ENCODE measurements around the gene DYNC1I2.
"Not testable (repeated sequence)": the region's sequence is repeated elsewhere in the genome, so short reads cannot be mapped to it uniquely, and the experiment has no call there.

DYNC1I2 gene

GRCh38 chr2:171741189-171741588 is 53.9 kb downstream of the DYNC1I2 start:
- DNase-seq: no peak
- Histone ChIP-seq H3K36me3 (ENCODE audit: control insufficient read depth, insufficient read depth, low read length) (peaks cover 35% of the 10 kb centered on the region), H3K27ac (ENCODE audit: insufficient read depth, low read length, poor library complexity, severe bottlenecking) (no peak overlapping the region)

GRCh38 chr2:171742760-171743159 is 55.5 kb downstream of the DYNC1I2 start:
- Histone ChIP-seq H3K36me3 (ENCODE audit: control insufficient read depth, insufficient read depth, low read length) (peaks cover 30% of the 10 kb centered on the region), H3K4me3 (ENCODE audit: insufficient read depth, low read depth, low read length, poor library complexity, severe bottlenecking) (no peak overlapping the region), H3K9me3 (ENCODE audit: control insufficient read depth, low read length) (no peaks in the 10 kb centered on the region), H3K4me1 (ENCODE audit: control insufficient read depth, insufficient read depth, low read length, poor library complexity, severe bottlenecking) (no peaks in the 10 kb centered on the region), H3K27ac (ENCODE audit: insufficient read depth, low read length, poor library complexity, severe bottlenecking) (no peak overlapping the region), H3K27me3 (replicated peaks; ENCODE audit: control insufficient read depth, insufficient read depth, low read length, poor library complexity, severe bottlenecking) (no peaks in the 10 kb centered on the region)
- no peak for DNase-seq

More at GRCh38 chr2:171741189-171741588, 53.9 kb downstream of the DYNC1I2 start:
- H3K9me3 ChIP-seq (ENCODE audit: control insufficient read depth, low read length): no peaks in the 10 kb centered on the region
- no peak overlapping the region for H3K4me3 ChIP-seq (ENCODE audit: insufficient read depth, low read depth, low read length, poor library complexity, severe bottlenecking)
- H3K27me3 ChIP-seq (replicated peaks; ENCODE audit: control insufficient read depth, insufficient read depth, low read length, poor library complexity, severe bottlenecking): no peaks in the 10 kb centered on the region
- no peaks in the 10 kb centered on the region for H3K4me1 ChIP-seq (ENCODE audit: control insufficient read depth, insufficient read depth, low read length, poor library complexity, severe bottlenecking)

GRCh38 chr2:171745141-171745540 is 57.9 kb downstream of the DYNC1I2 start:
- Histone ChIP-seq H3K27ac (ENCODE audit: insufficient read depth, low read length, poor library complexity, severe bottlenecking) (no peak overlapping the region), H3K9me3 (ENCODE audit: control insufficient read depth, low read length) (no peaks in the 10 kb centered on the region), H3K36me3 (ENCODE audit: control insufficient read depth, insufficient read depth, low read length) (peaks cover 42% of the 10 kb centered on the region), H3K4me3 (ENCODE audit: insufficient read depth, low read depth, low read length, poor library complexity, severe bottlenecking) (no peak overlapping the region), H3K4me1 (ENCODE audit: control insufficient read depth, insufficient read depth, low read length, poor library complexity, severe bottlenecking) (no peaks in the 10 kb centered on the region), H3K27me3 (replicated peaks; ENCODE audit: control insufficient read depth, insufficient read depth, low read length, poor library complexity, severe bottlenecking) (no peaks in the 10 kb centered on the region)
- no peak for DNase-seq

- Histone ChIP-seq H3K9me3 (ENCODE audit: control insufficient read depth, low read length) (no peaks in the 10 kb centered on the region), H3K36me3 (ENCODE audit: control insufficient read depth, insufficient read depth, low read length) (peaks cover 49% of the 10 kb centered on the region), H3K27ac (ENCODE audit: insufficient read depth, low read length, poor library complexity, severe bottlenecking) (no peak overlapping the region), H3K4me1 (ENCODE audit: control insufficient read depth, insufficient read depth, low read length, poor library complexity, severe bottlenecking) (no peaks in the 10 kb centered on the region), H3K27me3 (replicated peaks; ENCODE audit: control insufficient read depth, insufficient read depth, low read length, poor library complexity, severe bottlenecking) (no peaks in the 10 kb centered on the region), H3K4me3 (ENCODE audit: insufficient read depth, low read depth, low read length, poor library complexity, severe bottlenecking) (no peak overlapping the region)
- no peak for DNase-seq
These were observed 58.5 kb downstream of the DYNC1I2 start for GRCh38 chr2:171745806-171746205.

GRCh38 chr2:171747371-171747770 is 60.1 kb downstream of the DYNC1I2 start:
- no peak overlapping the region for H3K4me3 ChIP-seq (ENCODE audit: insufficient read depth, low read depth, low read length, poor library complexity, severe bottlenecking)
- no peaks in the 10 kb centered on the region for H3K27me3 ChIP-seq (replicated peaks; ENCODE audit: control insufficient read depth, insufficient read depth, low read length, poor library complexity, severe bottlenecking)
- no peak overlapping the region for H3K27ac ChIP-seq (ENCODE audit: insufficient read depth, low read length, poor library complexity, severe bottlenecking)
- no peaks in the 10 kb centered on the region for H3K4me1 ChIP-seq (ENCODE audit: control insufficient read depth, insufficient read depth, low read length, poor library complexity, severe bottlenecking)
- H3K36me3 ChIP-seq (ENCODE audit: control insufficient read depth, insufficient read depth, low read length): peaks cover 51% of the 10 kb centered on the region
- H3K9me3 ChIP-seq (ENCODE audit: control insufficient read depth, low read length): no peaks in the 10 kb centered on the region
- no peak for DNase-seq

DNA sequence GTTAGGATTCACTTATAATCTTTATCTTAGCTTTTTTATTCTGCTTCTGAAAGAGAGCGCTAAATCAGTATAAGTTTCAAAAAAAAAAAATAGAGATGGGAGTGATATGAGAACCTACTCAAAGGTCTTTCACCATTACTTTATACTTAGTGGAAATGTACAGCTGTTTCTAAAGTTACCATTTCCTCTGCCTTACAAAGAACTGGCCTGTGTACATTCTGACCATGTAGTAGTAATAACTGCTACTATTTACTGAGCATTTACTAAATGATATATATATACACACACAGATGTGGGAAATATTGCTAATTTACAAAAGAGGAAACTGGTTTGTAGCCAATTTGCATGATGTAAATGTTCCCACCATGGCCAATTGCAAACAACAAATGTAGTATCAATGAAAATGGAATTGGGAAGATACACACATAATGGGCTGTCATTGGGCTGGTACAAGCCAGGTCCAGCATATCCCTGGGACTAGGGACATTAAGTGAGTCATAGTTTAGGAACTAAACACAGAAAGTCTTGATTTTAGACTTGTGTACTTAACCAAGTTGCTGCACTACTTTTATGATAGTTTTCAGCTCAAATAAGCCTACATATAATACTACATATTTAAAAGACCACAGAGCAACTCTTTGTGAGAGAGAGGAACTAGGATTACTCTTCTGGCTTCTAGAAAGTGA is 67.1 kb downstream of the DYNC1I2 start:
- Histone ChIP-seq H3K36me3 (ENCODE audit: control insufficient read depth, insufficient read depth, low read length) (peaks cover 15% of the 10 kb centered on the region), H3K27ac (ENCODE audit: insufficient read depth, low read length, poor library complexity, severe bottlenecking) (no peak overlapping the region)
- no peak for DNase-seq

DNA sequence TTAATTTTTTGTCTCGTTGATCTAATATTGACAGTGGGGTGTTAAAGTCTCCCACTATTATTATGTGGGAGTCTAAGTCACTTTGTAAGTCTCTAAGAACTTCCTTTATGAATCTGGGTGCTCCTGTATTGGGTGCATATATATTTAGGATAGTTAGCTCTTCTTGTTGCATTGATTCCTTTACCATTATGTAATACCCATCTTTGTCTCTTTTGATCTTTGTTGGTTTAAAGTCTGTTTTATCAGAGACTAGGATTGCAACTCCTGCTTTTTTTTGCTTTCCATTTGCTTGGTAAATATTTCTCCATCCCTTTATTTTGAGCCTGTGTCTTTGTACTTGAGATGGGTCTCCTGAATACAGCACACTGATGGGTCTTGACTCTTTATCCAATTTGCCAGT is 71.5 kb downstream of the DYNC1I2 start:
- DNase-seq; H3K27me3 ChIP-seq (replicated peaks; ENCODE audit: control insufficient read depth, insufficient read depth, low read length, poor library complexity, severe bottlenecking); H3K36me3 ChIP-seq (ENCODE audit: control insufficient read depth, insufficient read depth, low read length); H3K27ac ChIP-seq (ENCODE audit: insufficient read depth, low read length, poor library complexity, severe bottlenecking); H3K4me3 ChIP-seq (ENCODE audit: insufficient read depth, low read depth, low read length, poor library complexity, severe bottlenecking); H3K4me1 ChIP-seq (ENCODE audit: control insufficient read depth, insufficient read depth, low read length, poor library complexity, severe bottlenecking); H3K9me3 ChIP-seq (ENCODE audit: control insufficient read depth, low read length): not testable (repeated sequence)

More for the DNA sequence above, 67.1 kb downstream of the DYNC1I2 start:
- H3K9me3 ChIP-seq (ENCODE audit: control insufficient read depth, low read length): no peaks in the 10 kb centered on the region
- no peak overlapping the region for H3K4me3 ChIP-seq (ENCODE audit: insufficient read depth, low read depth, low read length, poor library complexity, severe bottlenecking)
- H3K27me3 ChIP-seq (replicated peaks; ENCODE audit: control insufficient read depth, insufficient read depth, low read length, poor library complexity, severe bottlenecking): no peaks in the 10 kb centered on the region
- no peaks in the 10 kb centered on the region for H3K4me1 ChIP-seq (ENCODE audit: control insufficient read depth, insufficient read depth, low read length, poor library complexity, severe bottlenecking)

GRCh38 chr2:171761176-171761575 is 73.9 kb downstream of the DYNC1I2 start:
- H3K4me3 ChIP-seq (ENCODE audit: insufficient read depth, low read depth, low read length, poor library complexity, severe bottlenecking); H3K4me1 ChIP-seq (ENCODE audit: control insufficient read depth, insufficient read depth, low read length, poor library complexity, severe bottlenecking); H3K36me3 ChIP-seq (ENCODE audit: control insufficient read depth, insufficient read depth, low read length); H3K27me3 ChIP-seq (replicated peaks; ENCODE audit: control insufficient read depth, insufficient read depth, low read length, poor library complexity, severe bottlenecking); H3K9me3 ChIP-seq (ENCODE audit: control insufficient read depth, low read length); DNase-seq; H3K27ac ChIP-seq (ENCODE audit: insufficient read depth, low read length, poor library complexity, severe bottlenecking): not testable (repeated sequence)

- no peak overlapping the region for H3K4me3 ChIP-seq (ENCODE audit: insufficient read depth, low read depth, low read length, poor library complexity, severe bottlenecking)
- H3K36me3 ChIP-seq (ENCODE audit: control insufficient read depth, insufficient read depth, low read length): peaks cover 6% of the 10 kb centered on the region
- no peak overlapping the region for H3K27ac ChIP-seq (ENCODE audit: insufficient read depth, low read length, poor library complexity, severe bottlenecking)
These were observed 75.8 kb downstream of the DYNC1I2 start for GRCh38 chr2:171762879-171763573.

DNA sequence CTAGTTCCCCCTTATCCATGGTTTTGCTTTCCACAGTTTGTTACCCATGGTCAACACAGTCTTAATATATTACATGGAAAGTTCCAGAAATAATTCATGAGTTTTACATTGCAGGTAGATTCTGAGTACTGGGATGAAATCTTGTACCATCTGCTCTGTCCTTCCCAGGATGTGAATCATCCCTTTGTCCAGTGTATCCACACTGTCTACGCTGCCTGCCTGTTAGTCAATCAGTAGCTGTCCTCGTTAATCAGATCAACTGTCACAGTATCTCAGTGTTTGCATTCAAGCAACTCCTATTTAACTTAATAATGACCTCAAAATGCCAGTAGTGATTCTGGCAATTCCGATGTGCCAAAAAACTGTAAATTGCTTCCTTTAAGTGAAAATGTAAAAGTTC is 76.3 kb downstream of the DYNC1I2 start:
- H3K27ac ChIP-seq (ENCODE audit: insufficient read depth, low read length, poor library complexity, severe bottlenecking): no peak overlapping the region
- no peak for DNase-seq
- H3K27me3 ChIP-seq (replicated peaks; ENCODE audit: control insufficient read depth, insufficient read depth, low read length, poor library complexity, severe bottlenecking): no peaks in the 10 kb centered on the region
- no peaks in the 10 kb centered on the region for H3K9me3 ChIP-seq (ENCODE audit: control insufficient read depth, low read length)
- H3K36me3 ChIP-seq (ENCODE audit: control insufficient read depth, insufficient read depth, low read length): peaks cover 6% of the 10 kb centered on the region
- H3K4me1 ChIP-seq (ENCODE audit: control insufficient read depth, insufficient read depth, low read length, poor library complexity, severe bottlenecking): no peaks in the 10 kb centered on the region
- no peak overlapping the region for H3K4me3 ChIP-seq (ENCODE audit: insufficient read depth, low read depth, low read length, poor library complexity, severe bottlenecking)

More at GRCh38 chr2:171762879-171763573, 75.8 kb downstream of the DYNC1I2 start:
- H3K27me3 ChIP-seq (replicated peaks; ENCODE audit: control insufficient read depth, insufficient read depth, low read length, poor library complexity, severe bottlenecking): no peaks in the 10 kb centered on the region
- H3K9me3 ChIP-seq (ENCODE audit: control insufficient read depth, low read length): no peaks in the 10 kb centered on the region
- no peaks in the 10 kb centered on the region for H3K4me1 ChIP-seq (ENCODE audit: control insufficient read depth, insufficient read depth, low read length, poor library complexity, severe bottlenecking)
- no peak for DNase-seq
